HG02571 (cell line): ENCODE measurements around the gene WFDC5.
"Not testable (repeated sequence)": the region's sequence is repeated elsewhere in the genome, so short reads cannot be mapped to it uniquely, and the experiment has no call there.

Source experiments
- ATAC-seq: cut with Tn5 transposase; IDR thresholded peaks from one replicate; pipeline ENCODE4 v1.9.1; 2021; ENCODE audit warnings: mild to moderate bottlenecking, moderate library complexity; ENCODE audit not compliant: unreplicated experiment

The WFDC5 gene

GRCh38 chr20:45090481-45090880, 24.5 kb downstream of the WFDC5 start:
- ATAC-seq = no peak

GRCh38 chr20:45088247-45088646, 26.7 kb downstream of the WFDC5 start:
- no peak for ATAC-seq

GRCh38 chr20:45087814-45088213, 27.2 kb downstream of the WFDC5 start:
- ATAC-seq = no peak

GRCh38 chr20:45087097-45087790, 27.7 kb downstream of the WFDC5 start:
- ATAC-seq = no peak

GRCh38 chr20:45085867-45086266, 29.1 kb downstream of the WFDC5 start:
- no peak for ATAC-seq

GRCh38 chr20:45085289-45085688, 29.7 kb downstream of the WFDC5 start:
- no peak for ATAC-seq

- no peak for ATAC-seq
Observed at GRCh38 chr20:45083127-45083526, 31.8 kb downstream of the WFDC5 start.

GRCh38 chr20:45082468-45082867, 32.5 kb downstream of the WFDC5 start:
- no peak for ATAC-seq

- ATAC-seq = no peak
Observed at GRCh38 chr20:45080867-45081624, 33.9 kb downstream of the WFDC5 start.

GRCh38 chr20:45077559-45077958, 37.4 kb downstream of the WFDC5 start:
- ATAC-seq = no peak

- no peak for ATAC-seq
Observed at GRCh38 chr20:45073221-45073620, 41.8 kb downstream of the WFDC5 start.

- ATAC-seq = no peak
Observed at GRCh38 chr20:45072066-45072465, 42.9 kb downstream of the WFDC5 start.

- ATAC-seq = no peak
Observed at GRCh38 chr20:45070932-45071632, 43.9 kb downstream of the WFDC5 start.

GRCh38 chr20:45069261-45069660, 45.7 kb downstream of the WFDC5 start:
- ATAC-seq = no peak

- no peak for ATAC-seq
Observed at GRCh38 chr20:45067558-45067957, 47.4 kb downstream of the WFDC5 start.

GRCh38 chr20:45067087-45067486, 47.9 kb downstream of the WFDC5 start:
- no peak for ATAC-seq

- ATAC-seq = no peak
Observed at GRCh38 chr20:45066372-45066771, 48.6 kb downstream of the WFDC5 start.

GRCh38 chr20:45064812-45065211, 50.2 kb downstream of the WFDC5 start:
- ATAC-seq = no peak

- ATAC-seq = not testable (repeated sequence)
Observed at GRCh38 chr20:45063107-45063506, 51.9 kb downstream of the WFDC5 start.

- no peak for ATAC-seq
Observed at GRCh38 chr20:45061244-45061643, 53.7 kb downstream of the WFDC5 start.

- ATAC-seq = no peak
Observed at GRCh38 chr20:45060294-45060693, 54.7 kb downstream of the WFDC5 start.
